ENCODE results near the gene SUPT6H. TPM values are rescaled to one million over a fixed set of nuclear protein-coding genes. Genes with fewer than 3 reads are reported as not detected.

SUPT6H gene
- total and polyA plus RNA-seq, 2 donors (not counting 3 experiments of a cell fraction or from before 2014, with no cell fraction given) = 33.9 to 79.2 TPM

GRCh38 chr17:28700278-28700677 lies 38.3 kb downstream of the SUPT6H start:
- no peaks in the 10 kb centered on the region for H3K9me1 ChIP-seq (replicated peaks; ENCODE audit: control insufficient read depth, extremely low read depth, insufficient read depth, low read length)
- intact Hi-C loops (cut with micrococcal nuclease) = no loop called here
- no peak for FAIRE-seq

More at GRCh38 chr17:28700278-28700677, 38.3 kb downstream of the SUPT6H start:
- no peak overlapping the region for H3K27ac ChIP-seq (ENCODE audit: insufficient read depth, low read depth, low read length)
- DNase-seq (ENCODE audit: low read depth, low spot score) = no peak
- H3K9ac ChIP-seq (replicated peaks; ENCODE audit: extremely low read depth, insufficient read depth, low read length) = no peak overlapping the region
- peaks cover 15 to 76% of the 10 kb centered on the region in 2 experiments for H3K36me3 ChIP-seq (ENCODE audit: control insufficient read depth in 2 of 2, extremely low read depth in 1 of 2, insufficient read depth in 2 of 2, low read length in 2 of 2)
- H3K4me1 ChIP-seq (ENCODE audit: control insufficient read depth, extremely low read depth, insufficient read depth, low read length) = no peaks in the 10 kb centered on the region
- no peaks in the 10 kb centered on the region for H3K9me3 ChIP-seq (replicated peaks; ENCODE audit: control insufficient read depth, insufficient read depth, low read length)
- ChIA-PET POLR2A (no interaction called here), CTCF (no interaction called here)
- no peak overlapping the region for H2AFZ ChIP-seq (ENCODE audit: low read depth, low read length)
- dilution Hi-C loops (cut with MboI; ENCODE audit: extremely low pct_ligation_motif_present, low sequenced_read_pairs) = no loop called here
- no peaks in the 10 kb centered on the region for H4K20me1 ChIP-seq (replicated peaks; ENCODE audit: control insufficient read depth, extremely low read depth, insufficient read depth, low read length)
- no peaks in the 10 kb centered on the region for H3K27me3 ChIP-seq (ENCODE audit: control insufficient read depth in 2 of 2, insufficient read depth in 2 of 2, low read length in 2 of 2)
- BruUV-seq (replicated peaks) = no TSS peak
- no peak overlapping the region for H3K4me2 ChIP-seq (ENCODE audit: insufficient read depth, low read length)
- no peaks in the 10 kb centered on the region for H3K79me2 ChIP-seq (ENCODE audit: control insufficient read depth, insufficient read depth, low read length)
- no peak for TF ChIP-seq POLR2A (IDR thresholded peaks at IDR 0.05; ENCODE audit: low read depth, low read length)
- TF ChIP-seq POLR2AphosphoS5 (IDR thresholded peaks at IDR 0.05; ENCODE audit: insufficient read depth, low read depth, low read length) = no peak
- no peak for TF ChIP-seq MYC (IDR thresholded peaks at IDR 0.05; ENCODE audit: low read depth, low read length)
- no peak for TF ChIP-seq GATA2 (IDR thresholded peaks at IDR 0.05; ENCODE audit: insufficient read depth, insufficient read length, low read depth, low read length)
- TF ChIP-seq FOS (IDR thresholded peaks at IDR 0.05; ENCODE audit: borderline replicate concordance, insufficient read depth, low read length) = no peak
- no peak for TF ChIP-seq JUN (IDR thresholded peaks at IDR 0.05; ENCODE audit: borderline replicate concordance, insufficient read depth, insufficient read length, low read depth)
- no peak for TF ChIP-seq MAX (IDR thresholded peaks at IDR 0.05; ENCODE audit: insufficient read depth, insufficient read length)
- no peak for TF ChIP-seq EZH2 (IDR thresholded peaks at IDR 0.05; ENCODE audit: borderline replicate concordance, low read depth, low read length, severe bottlenecking)
- no peak for TF ChIP-seq CTCF (IDR thresholded peaks at IDR 0.05; ENCODE audit: extremely low read depth in 1 of 2, insufficient read depth in 1 of 2, low read depth in 1 of 2, low read length in 2 of 2)
- no peak overlapping the region for H3K4me3 ChIP-seq (replicated peaks in 1 of 3; ENCODE audit: insufficient read depth in 1 of 3, low read depth in 1 of 3, low read length in 3 of 3)

Measured in endothelial cell of umbilical vein (primary cell).